SHP77 (cell line): ENCODE results near the gene TUBB2B.

Experiments
- DNase-seq, 2 experiments: peaks; one replicate each; lab custom pipeline; 2025; lab: John Stamatoyannopoulos, UW

TUBB2B gene

DNA sequence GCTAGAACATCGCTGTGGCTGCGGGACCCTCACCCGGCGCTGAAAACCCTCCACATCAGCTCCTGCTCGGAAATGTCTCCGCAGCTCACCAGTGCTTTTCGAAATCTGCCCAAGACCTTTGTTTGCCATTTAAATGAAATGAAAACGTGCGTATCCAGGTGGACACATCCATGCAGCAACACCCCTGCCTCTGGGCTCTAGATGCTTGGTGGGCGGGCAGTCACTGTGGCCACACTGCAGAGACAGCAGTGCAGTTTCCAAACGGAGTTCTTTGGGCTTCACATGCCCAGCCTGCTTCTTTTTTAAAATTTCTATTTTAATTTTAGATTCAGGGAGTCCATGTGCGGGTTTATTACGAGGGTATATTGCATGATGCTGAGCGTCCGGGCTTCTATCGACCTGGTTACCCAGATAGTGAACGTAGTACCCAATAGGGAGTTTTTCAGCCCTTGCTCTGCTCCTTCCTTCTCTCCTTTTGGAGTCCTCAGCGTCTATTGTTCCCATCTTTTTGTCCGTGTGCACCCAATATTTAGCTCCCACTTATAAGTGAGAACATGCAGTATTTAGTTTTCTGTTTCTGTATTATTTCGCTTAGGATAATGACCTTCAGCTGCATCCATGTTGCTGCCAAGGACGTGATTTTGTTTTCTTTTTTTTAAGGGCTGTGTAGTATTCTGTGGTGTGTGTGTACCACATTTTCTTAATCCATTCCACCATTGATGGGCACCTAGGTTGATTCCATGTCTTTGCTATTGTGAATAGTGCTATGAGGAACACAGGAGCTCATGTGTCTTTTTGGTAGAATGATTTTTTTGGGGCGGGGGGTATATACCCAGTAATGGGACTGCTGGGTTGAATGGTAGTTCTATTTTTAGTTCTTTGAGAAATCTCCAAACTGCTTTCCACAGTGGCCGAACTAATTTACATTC is 4.8 kb upstream of the TUBB2B start:
- peak; percentile 31 to 36 for DNase-seq

DNA sequence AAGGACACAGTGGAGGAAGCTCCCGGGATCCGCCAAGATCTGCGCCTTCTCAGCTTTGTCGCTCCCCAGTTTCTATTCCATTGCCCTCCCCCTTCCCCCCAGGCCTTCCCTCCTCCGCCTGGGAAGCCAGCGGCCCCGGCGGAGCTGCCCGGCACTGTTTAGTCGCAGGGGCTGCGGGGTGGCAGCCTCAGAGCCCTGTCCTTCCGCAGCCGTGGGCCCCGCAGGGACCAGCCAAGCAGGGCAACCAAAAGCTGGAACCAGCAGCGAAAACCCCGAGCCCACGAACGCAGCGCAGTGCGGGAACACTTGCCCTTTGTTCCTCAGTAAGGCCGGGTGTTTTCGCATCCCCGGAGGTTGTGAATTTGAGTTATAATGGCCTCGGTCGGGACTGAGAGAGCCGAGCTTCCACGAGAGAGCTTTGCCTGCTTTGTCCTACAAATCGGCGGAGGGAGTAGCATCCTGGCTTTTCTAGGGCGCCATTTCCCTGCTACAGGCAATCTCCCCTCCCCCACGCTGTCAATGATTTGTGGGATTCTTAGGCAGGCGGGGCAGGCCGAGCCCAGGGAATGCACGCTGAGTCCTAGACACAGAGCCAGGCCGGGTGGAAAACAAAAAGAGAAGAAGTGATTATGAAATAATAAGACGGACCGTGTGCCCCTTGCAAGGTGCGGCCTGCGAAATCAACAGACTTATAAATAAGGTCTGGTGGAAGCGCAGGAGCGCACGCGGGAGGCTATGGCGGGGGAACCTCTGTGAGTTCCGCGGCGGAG is 4.0 kb upstream of the TUBB2B start:
- peak; percentile 75 to 89 for DNase-seq

DNA sequence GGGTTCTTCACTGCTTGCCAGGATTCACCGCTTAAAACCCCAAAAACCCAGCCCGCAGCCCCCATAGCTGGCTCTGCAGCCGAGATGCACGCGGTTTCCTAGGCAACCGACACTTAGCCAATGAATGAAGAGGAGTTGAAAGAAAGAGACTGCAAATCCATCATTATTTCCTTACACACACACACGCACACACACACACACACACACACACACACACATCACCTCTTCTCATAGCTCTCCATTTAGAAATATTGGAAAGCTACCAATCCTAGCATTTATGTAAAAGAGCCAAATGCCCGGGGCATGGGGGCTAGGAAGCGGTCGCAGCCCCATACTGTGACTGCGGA is 3.4 kb upstream of the TUBB2B start:
- DNase-seq, result peak; percentile 74 to 76

DNA sequence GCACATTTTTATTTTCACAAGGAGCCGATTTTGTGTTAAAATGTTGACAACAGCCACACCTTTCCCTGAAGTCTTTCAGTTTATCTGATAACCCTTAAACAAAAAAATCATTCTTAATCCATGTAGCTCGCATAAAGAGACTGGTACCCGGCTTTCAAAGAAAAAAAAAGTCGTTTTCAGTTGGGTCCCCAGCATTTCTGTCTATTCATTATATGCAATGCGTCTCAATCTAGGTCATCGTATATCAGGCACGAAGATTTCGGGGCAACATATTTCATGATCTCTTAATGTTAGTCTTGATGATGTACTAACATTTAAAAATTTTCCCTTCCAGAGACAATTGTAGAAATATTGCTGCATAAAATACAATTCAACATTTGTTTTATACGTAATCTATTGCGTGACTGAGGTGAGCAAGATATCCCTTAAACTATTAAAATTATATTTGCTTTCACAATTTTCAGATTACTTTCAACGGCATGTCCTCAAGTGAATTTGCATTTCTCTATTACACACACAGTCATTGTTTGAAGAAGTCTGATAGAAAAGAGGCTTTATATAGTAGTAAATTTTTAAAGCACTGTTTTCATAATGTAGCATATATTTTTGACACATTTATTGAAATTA is 2.9 kb upstream of the TUBB2B start:
- DNase-seq, result no peak

DNA sequence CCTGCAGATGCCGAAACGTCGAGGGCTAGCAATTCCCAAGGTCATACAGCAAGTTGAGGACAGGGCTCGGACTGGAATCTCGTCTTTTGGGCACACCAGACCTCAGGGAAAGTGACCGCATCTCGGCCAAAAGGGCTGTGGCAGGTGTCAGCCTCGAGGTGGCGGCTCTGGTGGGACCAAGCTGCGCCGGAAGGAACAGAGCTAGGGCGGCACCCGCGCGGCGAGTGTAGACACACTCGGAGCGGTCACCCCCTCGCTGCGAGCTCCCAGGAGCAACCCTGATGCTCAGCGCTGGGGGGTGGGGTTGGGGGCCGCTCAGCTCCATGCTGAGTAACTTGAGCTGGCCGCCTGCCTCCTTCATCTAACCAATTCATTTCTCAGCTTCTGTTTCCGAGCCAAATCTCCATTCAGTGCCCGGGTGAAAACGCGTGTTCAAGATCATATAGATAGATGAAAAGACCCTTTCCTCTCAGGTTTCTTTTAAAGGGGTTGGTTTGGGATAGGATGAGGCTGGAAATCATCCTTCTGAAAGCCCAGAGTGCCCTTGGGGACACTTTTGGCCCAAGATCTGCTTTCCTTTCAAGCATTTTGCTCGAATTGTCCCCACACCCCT is 2.2 kb upstream of the TUBB2B start:
- peak; percentile 63 to 86 for DNase-seq

DNA sequence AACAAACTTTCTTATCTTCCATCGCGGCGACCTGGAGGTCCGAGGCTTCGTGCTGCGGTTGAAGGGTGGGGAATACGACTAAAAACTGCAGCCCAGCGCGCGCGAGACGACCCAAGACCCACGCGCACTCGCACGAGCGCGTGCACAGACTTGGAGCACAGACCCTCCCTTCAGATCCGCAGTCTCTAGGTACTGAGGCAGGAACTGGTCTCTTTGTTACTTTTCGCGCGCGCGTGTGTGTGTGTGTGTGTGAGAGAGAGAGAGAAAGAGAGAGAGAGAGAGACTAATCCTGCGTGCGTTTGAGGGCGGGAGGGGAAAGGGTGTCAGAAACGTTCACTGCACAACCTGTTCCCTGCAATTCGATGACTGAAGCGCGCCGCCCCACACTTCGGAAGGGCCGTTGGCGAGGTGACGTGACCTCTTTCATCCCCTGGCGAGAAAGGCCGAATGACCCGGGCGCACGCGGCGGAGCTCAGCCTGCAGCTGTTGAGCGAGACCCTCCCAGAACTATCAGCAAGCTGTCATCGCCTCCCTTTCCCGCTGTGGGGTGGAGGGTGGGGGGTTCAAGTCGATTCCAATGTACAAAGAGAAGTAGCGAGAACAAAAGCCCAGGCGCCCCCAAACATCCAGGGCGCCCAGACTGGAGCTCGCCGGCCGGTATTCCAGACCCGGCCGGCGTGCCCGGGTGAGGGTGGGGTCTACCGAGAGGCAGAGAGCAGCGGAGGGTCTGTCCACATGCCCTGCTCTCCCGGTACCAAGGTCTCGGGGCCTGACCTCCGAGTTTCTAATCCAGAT is 1.5 kb upstream of the TUBB2B start:
- peak; percentile 70 to 83 for DNase-seq

DNA sequence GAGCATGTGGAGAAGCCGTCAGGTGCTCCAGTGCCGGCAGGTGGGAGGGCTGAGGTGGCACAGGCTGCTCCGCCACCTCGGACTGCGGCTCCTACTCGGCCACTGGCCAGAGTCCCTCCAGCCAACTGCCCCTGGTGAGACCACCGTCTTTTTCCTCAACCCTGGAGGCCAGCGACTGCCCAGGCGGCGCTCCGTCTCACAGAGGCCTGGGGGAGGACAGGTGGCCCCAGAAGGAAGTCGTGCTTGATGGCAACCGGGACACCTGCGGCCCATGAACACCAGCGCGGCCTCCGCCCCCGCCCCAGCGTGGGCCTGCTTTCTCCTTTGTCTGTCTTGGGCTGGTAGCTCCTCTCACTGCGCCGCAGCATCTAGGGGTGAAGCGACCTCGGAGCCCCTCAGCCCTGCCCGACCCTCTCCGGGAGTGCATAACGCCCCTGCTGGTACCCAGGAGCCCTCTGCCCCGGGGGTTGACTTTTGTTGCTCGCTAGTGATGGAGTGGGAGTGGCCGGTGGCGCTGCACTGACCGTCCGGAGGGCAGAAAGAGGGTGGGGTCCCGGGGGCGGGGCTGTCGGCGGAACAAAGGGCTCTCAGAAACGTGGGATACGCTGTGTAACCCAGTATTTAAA is 706 bp upstream of the TUBB2B start:
- peak; percentile 85 to 87 for DNase-seq

DNA sequence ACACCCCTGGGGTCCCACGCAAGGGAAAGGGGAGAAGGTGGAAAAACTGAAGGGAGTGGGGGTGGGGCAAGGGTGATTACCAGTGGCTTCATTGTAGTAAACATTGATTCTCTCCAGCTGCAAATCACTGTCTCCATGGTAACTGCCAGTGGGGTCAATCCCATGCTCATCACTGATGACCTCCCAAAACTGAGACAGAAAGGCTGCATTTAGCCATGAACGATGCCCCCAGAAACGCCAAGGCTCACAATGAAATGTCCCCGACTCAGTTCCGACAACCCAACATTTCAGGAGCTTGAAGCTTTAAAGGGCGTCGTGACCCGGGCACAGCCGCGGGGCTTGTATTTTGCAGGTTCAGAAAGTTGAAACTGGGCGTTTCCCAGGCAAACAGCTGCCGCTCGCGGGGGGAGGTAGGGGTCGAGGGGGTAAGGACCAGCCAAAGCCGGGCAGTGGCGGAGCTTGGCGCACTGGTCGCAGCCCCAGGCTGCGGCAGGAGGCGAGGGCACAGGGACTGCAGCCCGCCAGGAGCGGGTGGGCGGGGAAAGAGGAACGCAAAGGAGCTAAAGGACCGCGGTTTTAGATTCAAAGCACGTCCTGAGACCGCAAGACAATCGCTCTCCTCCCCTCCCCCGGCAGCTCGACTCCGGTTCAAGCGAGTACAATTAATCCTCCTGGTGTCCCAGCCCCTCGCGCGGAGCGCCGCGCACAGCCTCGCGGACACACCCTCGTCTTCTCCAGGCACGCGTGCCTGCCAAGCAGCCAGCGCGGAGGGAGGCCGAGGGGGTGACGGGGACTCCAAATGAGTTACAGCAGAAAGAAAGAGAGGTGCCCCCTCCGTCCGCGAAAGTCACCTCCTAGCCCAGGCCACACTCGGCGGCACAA is 731 bp downstream of the TUBB2B start:
- DNase-seq, result peak; percentile 28 to 32

DNA sequence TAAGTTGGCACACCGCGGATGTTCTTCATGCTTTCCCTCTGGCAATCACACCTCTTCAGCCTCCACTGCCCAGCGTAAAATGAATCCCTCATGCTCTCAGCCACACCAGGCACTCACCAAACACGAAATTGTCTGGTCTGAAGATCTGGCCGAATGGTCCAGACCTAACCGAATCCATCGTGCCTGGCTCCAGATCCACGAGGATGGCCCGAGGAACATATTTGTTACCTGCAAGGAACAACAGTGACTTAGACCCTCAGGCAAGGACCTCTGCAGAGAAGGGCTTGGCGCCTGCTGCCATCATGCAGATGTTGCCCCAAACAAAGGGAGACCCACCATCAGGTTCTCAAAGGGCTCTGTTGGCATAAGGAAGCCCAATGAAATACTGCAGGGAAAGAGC is 1.4 kb downstream of the TUBB2B start:
- no peak for DNase-seq

DNA sequence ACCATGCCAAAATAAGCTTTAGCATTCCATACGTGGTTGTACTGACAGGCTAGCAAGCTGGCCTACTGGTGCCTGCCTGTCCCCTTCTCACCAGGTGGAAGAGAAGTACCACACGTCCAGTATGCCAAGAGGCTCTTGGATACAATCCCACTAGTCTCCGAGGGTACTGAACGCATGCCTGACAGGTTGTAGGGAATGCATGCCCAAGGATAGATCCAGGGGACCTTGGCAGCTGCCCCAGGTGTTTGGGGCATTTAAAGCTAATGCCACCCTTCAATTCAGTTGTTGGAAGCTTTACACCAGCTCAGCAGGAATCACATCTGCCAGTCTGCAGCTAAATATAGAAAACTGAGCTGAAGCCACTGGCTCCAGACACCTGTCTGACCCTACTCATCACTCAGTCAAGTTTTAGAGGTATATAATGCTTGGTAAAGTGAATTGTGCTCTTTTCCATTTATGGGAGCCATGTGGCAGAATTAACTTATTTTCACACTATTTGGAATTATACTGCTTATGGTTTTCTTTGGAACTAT is 4.9 kb downstream of the TUBB2B start:
- peak; percentile 75 to 79 for DNase-seq

DNA sequence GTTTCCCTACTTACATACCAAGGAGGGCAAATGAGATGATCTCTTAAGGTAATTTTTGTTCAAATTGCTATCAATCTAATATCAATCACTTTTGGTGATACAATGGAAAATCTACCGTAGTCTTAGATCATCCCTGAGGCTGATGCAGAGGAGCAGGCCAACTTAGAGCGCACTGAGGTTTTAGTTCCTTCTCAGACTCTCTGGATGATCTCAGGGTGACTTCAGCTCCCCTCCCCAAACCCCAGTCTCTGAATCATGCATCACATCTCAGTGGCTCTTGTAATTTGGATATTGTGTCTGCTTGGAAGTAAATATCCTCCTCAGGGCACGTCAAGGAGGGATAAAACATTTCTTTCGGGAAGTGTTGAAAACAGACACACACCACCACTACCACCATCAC is 5.9 kb downstream of the TUBB2B start:
- no peak for DNase-seq

DNA sequence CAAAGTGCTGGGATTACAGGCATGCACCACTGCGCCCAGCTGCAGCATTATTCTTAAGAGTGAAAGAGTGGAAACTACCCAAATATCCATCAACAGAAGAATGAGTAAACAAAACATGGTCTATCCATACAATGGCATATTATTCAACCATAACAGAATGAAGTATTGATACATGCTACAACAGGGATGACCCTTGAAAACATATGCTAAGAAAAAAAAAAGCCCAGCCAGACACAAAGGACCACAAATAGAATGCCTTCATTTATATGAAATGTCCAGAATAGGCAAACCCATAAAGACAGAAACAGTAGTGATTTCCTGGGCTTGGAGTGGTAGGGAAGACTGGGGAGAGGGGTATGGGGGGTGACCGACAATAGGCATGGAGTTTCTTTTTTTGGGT is 7.1 kb downstream of the TUBB2B start:
- no peak for DNase-seq

DNA sequence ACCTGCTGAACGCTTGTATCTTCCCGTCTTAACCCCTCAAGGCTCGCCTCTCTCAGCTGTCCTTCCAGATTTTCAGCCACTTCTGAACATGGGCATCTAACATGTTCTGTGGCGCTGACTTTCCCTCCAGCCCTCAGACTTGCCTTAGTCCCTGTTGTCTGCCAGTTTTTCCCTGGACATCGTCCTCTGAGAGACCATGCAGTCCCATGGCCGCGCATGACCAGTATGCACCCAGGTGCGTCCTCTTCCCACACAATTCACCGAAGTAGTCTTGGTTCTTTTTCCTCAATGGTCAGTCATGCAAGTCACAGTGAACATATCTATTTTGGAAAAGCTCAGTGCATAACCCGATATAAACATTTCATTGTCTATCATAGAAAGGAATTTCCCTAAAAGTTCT is 9.2 kb downstream of the TUBB2B start:
- no peak for DNase-seq

DNA sequence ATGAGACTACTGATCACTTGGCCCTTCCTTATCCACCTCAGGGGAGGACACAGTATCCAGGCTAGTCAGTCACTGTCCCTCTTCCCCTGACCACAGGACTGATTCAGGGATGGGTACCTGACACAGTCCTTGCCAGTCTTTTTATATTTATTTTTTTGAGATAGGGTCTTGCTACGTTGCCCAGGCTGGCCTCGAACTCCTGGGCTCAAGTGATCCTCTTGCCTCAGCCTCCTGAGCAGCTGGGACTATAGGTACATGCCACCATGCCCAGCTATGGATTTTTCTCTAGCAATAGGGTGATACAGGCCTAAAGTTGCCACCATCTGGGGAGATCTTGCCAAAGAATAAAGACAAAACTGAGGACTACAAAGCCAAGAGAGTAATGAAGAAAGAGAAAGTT is 10.2 kb downstream of the TUBB2B start:
- DNase-seq, result no peak

DNA sequence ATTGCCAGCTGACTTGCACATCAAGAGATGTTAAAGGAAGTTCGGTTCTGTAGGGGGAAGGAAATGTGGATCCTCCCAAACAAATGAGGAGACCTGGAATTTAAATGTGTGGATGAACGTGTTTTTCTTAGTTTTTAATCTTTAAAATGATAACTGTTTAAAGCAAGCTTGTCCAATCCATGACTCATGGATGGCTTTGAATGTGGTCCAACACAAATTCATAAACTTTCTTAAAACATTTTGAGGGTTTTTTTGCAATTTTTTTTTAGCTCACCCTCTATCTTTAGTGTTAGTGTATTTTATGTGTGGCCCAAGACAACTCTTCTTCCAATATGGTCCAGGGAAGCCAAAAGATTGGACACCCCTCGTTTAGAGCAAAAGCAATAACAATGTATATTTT is 12.6 kb downstream of the TUBB2B start:
- DNase-seq, result no peak

DNA sequence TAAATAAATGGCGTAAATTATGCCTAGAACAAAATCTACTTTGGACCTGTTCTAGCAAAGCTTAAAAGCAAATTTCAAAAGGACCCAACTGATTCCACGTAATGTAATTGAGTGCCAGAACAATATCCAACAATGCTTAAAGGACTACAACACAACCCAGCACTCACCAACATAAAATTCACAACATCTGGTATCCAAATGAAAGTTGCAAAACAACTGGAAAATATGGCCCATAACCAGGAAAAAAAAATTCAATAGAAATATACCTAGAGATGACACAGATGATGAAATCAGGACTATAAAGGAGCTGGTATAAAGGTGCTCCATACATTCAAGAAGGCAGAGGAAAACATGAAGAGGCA is 14.1 kb downstream of the TUBB2B start:
- no peak for DNase-seq

DNA sequence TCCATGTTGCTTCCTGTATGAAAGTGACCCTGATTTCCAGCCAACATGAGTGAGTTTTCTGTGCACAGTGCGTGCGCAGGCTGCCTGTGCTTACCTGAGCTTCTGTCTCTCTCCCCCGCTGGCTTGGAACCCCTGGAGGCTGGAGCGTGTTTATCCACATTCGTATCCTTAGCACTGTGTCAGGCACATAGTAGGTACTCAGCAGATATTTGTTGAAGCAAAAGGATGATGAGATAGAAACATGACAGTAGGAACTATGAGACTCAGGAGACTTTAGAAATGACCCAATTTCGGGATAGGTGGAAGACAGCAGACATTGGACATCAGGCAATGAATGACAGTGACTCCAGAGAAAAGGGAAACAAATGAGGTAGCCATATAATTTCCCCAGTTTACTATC is 15.2 kb downstream of the TUBB2B start:
- DNase-seq, result no peak

DNA sequence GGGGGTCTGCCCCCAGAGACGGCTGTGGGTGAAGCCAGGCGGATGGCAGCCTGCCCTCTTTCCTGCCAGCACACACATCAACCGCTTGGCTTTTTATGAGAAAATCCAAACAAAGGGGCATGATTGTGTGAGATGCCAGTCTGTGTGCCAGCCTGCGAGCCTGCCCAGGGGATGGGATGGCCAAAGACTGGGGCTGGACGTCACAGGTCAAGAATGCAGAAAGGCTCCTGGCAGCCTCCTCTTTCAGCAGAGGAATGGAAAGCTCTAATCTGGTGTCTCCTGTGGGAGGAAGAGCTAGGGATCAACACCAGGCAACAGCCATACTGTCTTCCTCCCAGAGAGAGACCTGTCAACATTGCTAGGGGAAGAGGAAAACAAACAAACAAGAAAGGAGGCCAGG is 15.8 kb downstream of the TUBB2B start:
- no peak for DNase-seq

DNA sequence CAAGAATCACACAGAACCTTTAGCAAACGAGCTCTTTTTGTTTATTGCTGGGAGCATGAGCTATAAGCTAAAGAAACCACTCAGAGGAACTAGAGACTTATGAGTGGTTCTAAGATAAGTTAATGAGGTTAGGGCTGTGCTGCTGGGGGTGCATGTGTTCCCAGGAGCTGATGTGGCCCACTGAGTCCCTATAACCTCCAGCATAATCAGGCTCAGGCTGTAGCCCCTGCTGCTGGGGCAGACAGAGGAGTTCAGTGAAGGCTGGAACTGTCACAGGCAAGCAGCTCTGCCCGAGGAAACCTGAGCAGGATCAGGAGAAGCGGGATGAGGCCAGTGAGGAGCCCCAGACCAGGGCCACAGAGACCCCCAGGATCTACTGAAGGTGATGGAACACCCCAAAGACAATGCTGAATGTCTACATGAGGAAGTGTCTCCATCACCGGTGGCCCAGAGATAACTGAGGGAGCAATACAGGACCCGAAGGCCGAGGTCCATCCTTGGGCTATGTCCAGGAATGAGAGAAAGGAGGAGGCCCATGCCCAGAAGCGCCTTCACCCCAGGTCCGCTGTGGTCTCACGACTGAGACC is 17.3 kb downstream of the TUBB2B start:
- DNase-seq, result no peak
